Ishikawa (cell line): ENCODE data around the gene THAP12.

Experiments used
- CEBPB ChIP-seq: IDR thresholded peaks from 2 replicates; pipeline ENCODE4 v1.6.1; 2012
- CREB1 ChIP-seq: IDR thresholded peaks from 2 replicates; pipeline ENCODE4 v1.6.1; 2012; ENCODE audit warnings: low read depth
- EGR1 ChIP-seq: IDR thresholded peaks from 2 replicates; pipeline ENCODE4 v1.6.1; 2012
- EP300 ChIP-seq: IDR thresholded peaks from 2 replicates; pipeline ENCODE4 v1.6.1; 2012; ENCODE audit warnings: borderline replicate concordance
- FOXM1 ChIP-seq: IDR thresholded peaks from 2 replicates; pipeline ENCODE4 v1.6.1; 2012; ENCODE audit warnings: low read depth, borderline replicate concordance
- NFIC ChIP-seq: IDR thresholded peaks from 2 replicates; pipeline ENCODE4 v1.6.1; 2012
- RAD21 ChIP-seq: IDR thresholded peaks from 2 replicates; pipeline ENCODE4 v1.6.1; 2012; ENCODE audit warnings: low read depth
- TAF1 ChIP-seq: IDR thresholded peaks from 2 replicates; pipeline ENCODE4 v1.6.1; 2012; ENCODE audit warnings: low read depth, mild to moderate bottlenecking
- TCF12 ChIP-seq: IDR thresholded peaks from 2 replicates; pipeline ENCODE4 v1.6.1; 2012; ENCODE audit warnings: low read depth
- TEAD4 ChIP-seq: IDR thresholded peaks from 2 replicates; pipeline ENCODE4 v1.6.1; 2012
- YY1 ChIP-seq: IDR thresholded peaks from 2 replicates; pipeline ENCODE4 v1.6.1; 2012; ENCODE audit warnings: low read depth
- ZBTB7A ChIP-seq: IDR thresholded peaks from 2 replicates; pipeline ENCODE4 v1.6.1; 2012; ENCODE audit warnings: low read depth
- TF ChIP-seq, protein P1 (sequence below): IDR thresholded peaks from 2 replicates; pipeline ENCODE4 v1.6.1; 2012
- TF ChIP-seq, protein P2 (sequence below): IDR thresholded peaks from 2 replicates; pipeline ENCODE4 v1.6.1; 2012
- TF ChIP-seq, protein P3 (sequence below): IDR thresholded peaks from 2 replicates; pipeline ENCODE4 v1.6.1; 2012; ENCODE audit warnings: low read depth, mild to moderate bottlenecking

THAP12 gene, protein sequence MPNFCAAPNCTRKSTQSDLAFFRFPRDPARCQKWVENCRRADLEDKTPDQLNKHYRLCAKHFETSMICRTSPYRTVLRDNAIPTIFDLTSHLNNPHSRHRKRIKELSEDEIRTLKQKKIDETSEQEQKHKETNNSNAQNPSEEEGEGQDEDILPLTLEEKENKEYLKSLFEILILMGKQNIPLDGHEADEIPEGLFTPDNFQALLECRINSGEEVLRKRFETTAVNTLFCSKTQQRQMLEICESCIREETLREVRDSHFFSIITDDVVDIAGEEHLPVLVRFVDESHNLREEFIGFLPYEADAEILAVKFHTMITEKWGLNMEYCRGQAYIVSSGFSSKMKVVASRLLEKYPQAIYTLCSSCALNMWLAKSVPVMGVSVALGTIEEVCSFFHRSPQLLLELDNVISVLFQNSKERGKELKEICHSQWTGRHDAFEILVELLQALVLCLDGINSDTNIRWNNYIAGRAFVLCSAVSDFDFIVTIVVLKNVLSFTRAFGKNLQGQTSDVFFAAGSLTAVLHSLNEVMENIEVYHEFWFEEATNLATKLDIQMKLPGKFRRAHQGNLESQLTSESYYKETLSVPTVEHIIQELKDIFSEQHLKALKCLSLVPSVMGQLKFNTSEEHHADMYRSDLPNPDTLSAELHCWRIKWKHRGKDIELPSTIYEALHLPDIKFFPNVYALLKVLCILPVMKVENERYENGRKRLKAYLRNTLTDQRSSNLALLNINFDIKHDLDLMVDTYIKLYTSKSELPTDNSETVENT

DNA sequence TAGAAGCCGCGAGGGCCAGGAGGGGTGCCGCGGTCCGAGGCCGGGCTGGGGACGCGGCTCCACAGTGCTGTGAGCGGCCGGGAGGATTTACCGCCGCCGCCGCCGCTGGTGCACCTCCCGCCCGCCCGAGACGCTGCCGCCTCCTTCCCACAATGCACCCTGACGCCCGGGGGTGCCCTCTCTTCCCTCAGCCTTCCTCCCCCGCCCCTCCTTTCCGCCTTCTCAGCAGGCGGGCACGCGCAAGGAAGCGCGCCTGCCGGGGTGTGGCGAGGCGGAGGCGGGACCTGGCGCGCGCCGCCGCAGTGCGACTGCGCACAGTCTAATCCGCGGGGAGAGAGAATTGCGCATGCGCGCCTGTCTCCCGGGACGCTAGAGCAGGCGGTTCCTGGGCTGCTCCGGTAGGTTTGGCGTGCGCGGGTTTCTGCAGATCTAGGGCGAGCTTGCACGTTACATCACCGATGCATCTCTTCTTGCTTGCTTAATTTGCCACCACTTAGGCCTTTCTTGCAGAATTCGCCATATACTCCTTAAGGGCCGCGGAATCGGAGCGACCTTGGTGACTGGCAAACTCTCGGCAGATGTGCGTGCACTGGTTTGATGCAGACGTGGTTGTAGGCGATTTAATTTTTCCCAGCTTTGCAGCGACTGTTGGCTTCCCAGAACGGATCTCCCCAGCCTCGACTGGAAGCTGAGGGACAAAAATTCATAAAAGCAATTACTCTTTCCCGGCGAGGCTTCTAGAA is at the start of gene THAP12, which contains the start of gene GVQW3:
THAP12 (minus strand) TSS at position 156 of the 743 bp plus-strand sequence. CDS start 296 bp downstream, outside the sequence.
GVQW3 (plus strand) TSS at position 347 of the 743 bp plus-strand sequence. CDS start 506 bp downstream, outside the sequence.
- TF ChIP-seq, protein P1, sequence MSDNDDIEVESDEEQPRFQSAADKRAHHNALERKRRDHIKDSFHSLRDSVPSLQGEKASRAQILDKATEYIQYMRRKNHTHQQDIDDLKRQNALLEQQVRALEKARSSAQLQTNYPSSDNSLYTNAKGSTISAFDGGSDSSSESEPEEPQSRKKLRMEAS, result peak; percentile 65
- peak; percentile 56; the same call in 1 of the 2 replicates for TF ChIP-seq TCF12
- no peak for TF ChIP-seq CEBPB
- peak; percentile 61; the same call in 1 of the 2 replicates for TF ChIP-seq TAF1
- TF ChIP-seq EP300, result 0 out of 2 replicates have a peak, but pooled peaks have one; percentile 37
- TF ChIP-seq YY1, result peak; percentile 33
- TF ChIP-seq, protein P2, sequence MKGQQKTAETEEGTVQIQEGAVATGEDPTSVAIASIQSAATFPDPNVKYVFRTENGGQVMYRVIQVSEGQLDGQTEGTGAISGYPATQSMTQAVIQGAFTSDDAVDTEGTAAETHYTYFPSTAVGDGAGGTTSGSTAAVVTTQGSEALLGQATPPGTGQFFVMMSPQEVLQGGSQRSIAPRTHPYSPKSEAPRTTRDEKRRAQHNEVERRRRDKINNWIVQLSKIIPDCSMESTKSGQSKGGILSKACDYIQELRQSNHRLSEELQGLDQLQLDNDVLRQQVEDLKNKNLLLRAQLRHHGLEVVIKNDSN, result peak; percentile 36; the same call in 1 of the 2 replicates
- no peak for TF ChIP-seq FOXM1
- TF ChIP-seq NFIC, result 0 out of 2 replicates have a peak, but pooled peaks have one; percentile 19
- TF ChIP-seq, protein P3, sequence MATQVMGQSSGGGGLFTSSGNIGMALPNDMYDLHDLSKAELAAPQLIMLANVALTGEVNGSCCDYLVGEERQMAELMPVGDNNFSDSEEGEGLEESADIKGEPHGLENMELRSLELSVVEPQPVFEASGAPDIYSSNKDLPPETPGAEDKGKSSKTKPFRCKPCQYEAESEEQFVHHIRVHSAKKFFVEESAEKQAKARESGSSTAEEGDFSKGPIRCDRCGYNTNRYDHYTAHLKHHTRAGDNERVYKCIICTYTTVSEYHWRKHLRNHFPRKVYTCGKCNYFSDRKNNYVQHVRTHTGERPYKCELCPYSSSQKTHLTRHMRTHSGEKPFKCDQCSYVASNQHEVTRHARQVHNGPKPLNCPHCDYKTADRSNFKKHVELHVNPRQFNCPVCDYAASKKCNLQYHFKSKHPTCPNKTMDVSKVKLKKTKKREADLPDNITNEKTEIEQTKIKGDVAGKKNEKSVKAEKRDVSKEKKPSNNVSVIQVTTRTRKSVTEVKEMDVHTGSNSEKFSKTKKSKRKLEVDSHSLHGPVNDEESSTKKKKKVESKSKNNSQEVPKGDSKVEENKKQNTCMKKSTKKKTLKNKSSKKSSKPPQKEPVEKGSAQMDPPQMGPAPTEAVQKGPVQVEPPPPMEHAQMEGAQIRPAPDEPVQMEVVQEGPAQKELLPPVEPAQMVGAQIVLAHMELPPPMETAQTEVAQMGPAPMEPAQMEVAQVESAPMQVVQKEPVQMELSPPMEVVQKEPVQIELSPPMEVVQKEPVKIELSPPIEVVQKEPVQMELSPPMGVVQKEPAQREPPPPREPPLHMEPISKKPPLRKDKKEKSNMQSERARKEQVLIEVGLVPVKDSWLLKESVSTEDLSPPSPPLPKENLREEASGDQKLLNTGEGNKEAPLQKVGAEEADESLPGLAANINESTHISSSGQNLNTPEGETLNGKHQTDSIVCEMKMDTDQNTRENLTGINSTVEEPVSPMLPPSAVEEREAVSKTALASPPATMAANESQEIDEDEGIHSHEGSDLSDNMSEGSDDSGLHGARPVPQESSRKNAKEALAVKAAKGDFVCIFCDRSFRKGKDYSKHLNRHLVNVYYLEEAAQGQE, result no peak
- TF ChIP-seq RAD21, result no peak
- TF ChIP-seq CREB1, result no peak
- peak; percentile 30; the same call in 1 of the 2 replicates for TF ChIP-seq TEAD4
- TF ChIP-seq EGR1, result peak; percentile 84
- TF ChIP-seq ZBTB7A, result no peak

- TF ChIP-seq RAD21, result no peak
- TF ChIP-seq, protein P3, result no peak
- TF ChIP-seq TCF12, result no peak
- TF ChIP-seq YY1, result no peak
- TF ChIP-seq EP300, result no peak
- no peak for TF ChIP-seq ZBTB7A
- no peak for TF ChIP-seq NFIC
- TF ChIP-seq EGR1, result no peak
Observed at GRCh38 chr11:76426660-76427059, 45.7 kb upstream of the THAP12 start.

GRCh38 chr11:76424891-76425290 is 44.0 kb upstream of the THAP12 start:
- no peak for TF ChIP-seq TAF1
- no peak for TF ChIP-seq CREB1
- no peak for TF ChIP-seq ZBTB7A
- TF ChIP-seq FOXM1, result no peak
- no peak for TF ChIP-seq TCF12
- TF ChIP-seq EP300, result no peak
- no peak for TF ChIP-seq EGR1
- no peak for TF ChIP-seq YY1

- TF ChIP-seq EGR1, result no peak
- TF ChIP-seq FOXM1, result no peak
- no peak for TF ChIP-seq CEBPB
- TF ChIP-seq, protein P2, result no peak
- TF ChIP-seq TAF1, result no peak
- no peak for TF ChIP-seq NFIC
- no peak for TF ChIP-seq CREB1
- TF ChIP-seq RAD21, result no peak
- TF ChIP-seq TEAD4, result no peak
- TF ChIP-seq TCF12, result no peak
- TF ChIP-seq, protein P3, result no peak
- TF ChIP-seq EP300, result no peak
Observed at GRCh38 chr11:76424379-76424778, 43.4 kb upstream of the THAP12 start.
